NCI-H748 (cell line): ENCODE data around the gene SPATA25.

Experiments used
- DNase-seq: peaks from one replicate; lab custom pipeline; 2025; ENCODE audit not compliant: unreplicated experiment; lab: John Stamatoyannopoulos, UW

Gene SPATA25

GRCh38 chr20:45867136-45867818, 20.1 kb downstream of the SPATA25 start:
- no peak for DNase-seq

GRCh38 chr20:45866454-45866853, 21.0 kb downstream of the SPATA25 start:
- no peak for DNase-seq

GRCh38 chr20:45863543-45864470, 23.6 kb downstream of the SPATA25 start:
- peak; percentile 21 for DNase-seq

- DNase-seq, result peak; percentile 26
Measured at GRCh38 chr20:45861221-45862075, 26.0 kb downstream of the SPATA25 start.

- no peak for DNase-seq
Measured at GRCh38 chr20:45860560-45861220, 26.7 kb downstream of the SPATA25 start.

- no peak for DNase-seq
Measured at GRCh38 chr20:45859916-45860315, 27.5 kb downstream of the SPATA25 start.

GRCh38 chr20:45857882-45858216, 29.6 kb downstream of the SPATA25 start:
- DNase-seq, result peak; percentile 42

- DNase-seq, result peak; percentile 99
Measured at GRCh38 chr20:45857114-45857881, 30.1 kb downstream of the SPATA25 start, which contains the start of the genes ACOT8 and ZSWIM3. Gene ACOT8 (minus strand): TSS chr20:45857392. CDS start chr20:45857315, 77 bp downstream. Gene ZSWIM3 (plus strand): TSS chr20:45857614. CDS start chr20:45857826, 212 bp downstream.

GRCh38 chr20:45853484-45853883, 33.9 kb downstream of the SPATA25 start:
- DNase-seq, result no peak

- no peak for DNase-seq
Measured at GRCh38 chr20:45852326-45852725, 35.1 kb downstream of the SPATA25 start.

- DNase-seq, result no peak
Measured at GRCh38 chr20:45851501-45851900, 35.9 kb downstream of the SPATA25 start.

- no peak for DNase-seq
Measured at GRCh38 chr20:45850926-45851325, 36.5 kb downstream of the SPATA25 start.

- DNase-seq, result no peak
Measured at GRCh38 chr20:45850238-45850637, 37.2 kb downstream of the SPATA25 start.

GRCh38 chr20:45848969-45849582, 38.3 kb downstream of the SPATA25 start:
- no peak for DNase-seq

- DNase-seq, result no peak
Measured at GRCh38 chr20:45848421-45848820, 39.0 kb downstream of the SPATA25 start.

GRCh38 chr20:45845452-45845851, 42.0 kb downstream of the SPATA25 start:
- DNase-seq, result no peak

- no peak for DNase-seq
Measured at GRCh38 chr20:45843506-45843905, 43.9 kb downstream of the SPATA25 start.

GRCh38 chr20:45842169-45842812, 45.1 kb downstream of the SPATA25 start:
- DNase-seq, result no peak
